Colon (tissue), 2 donors: ENCODE data around the gene PTGES.
"Not testable (repeated sequence)": the region's sequence is repeated elsewhere in the genome, so short reads cannot be mapped to it uniquely, and the experiment has no call there.

Experiments
- FAIRE-seq: peaks from 2 replicates; lab custom pipeline; 2012; peaks lifted over from hg19 to GRCh38; lab: Jason Lieb, UNC
- donor health status: control.
- donor health status: control.

Gene PTGES

GRCh38 chr9:129769669-129770068 is 16.8 kb upstream of the PTGES start:
- no peak for FAIRE-seq

- FAIRE-seq: no peak
Observed at GRCh38 chr9:129768486-129768885, 15.6 kb upstream of the PTGES start.

- no peak for FAIRE-seq
Observed at GRCh38 chr9:129765764-129766317, 13.0 kb upstream of the PTGES start.

- no peak for FAIRE-seq
Observed at GRCh38 chr9:129762985-129763926, 10.4 kb upstream of the PTGES start.

GRCh38 chr9:129762370-129762984 is 9.6 kb upstream of the PTGES start:
- not testable (repeated sequence) for FAIRE-seq

GRCh38 chr9:129761901-129762369 is 9.1 kb upstream of the PTGES start:
- no peak for FAIRE-seq

- FAIRE-seq: no peak
Observed at GRCh38 chr9:129761293-129761900, 8.6 kb upstream of the PTGES start.

- FAIRE-seq: not testable (repeated sequence)
Observed at GRCh38 chr9:129760784-129761183, 7.9 kb upstream of the PTGES start.

- FAIRE-seq: no peak
Observed at GRCh38 chr9:129759804-129760502, 7.1 kb upstream of the PTGES start.

- no peak for FAIRE-seq
Observed at GRCh38 chr9:129759319-129759718, 6.5 kb upstream of the PTGES start.

- no peak for FAIRE-seq
Observed at GRCh38 chr9:129757045-129757444, 4.2 kb upstream of the PTGES start.

- FAIRE-seq: no peak
Observed at GRCh38 chr9:129756191-129756590, 3.3 kb upstream of the PTGES start.

- no peak for FAIRE-seq
Observed at GRCh38 chr9:129755151-129755550, 2.3 kb upstream of the PTGES start.

- no peak for FAIRE-seq
Observed at GRCh38 chr9:129751841-129752801, 721 bp downstream of the PTGES start.

GRCh38 chr9:129750013-129750638 is 2.7 kb downstream of the PTGES start:
- FAIRE-seq: no peak

GRCh38 chr9:129749575-129749974 is 3.3 kb downstream of the PTGES start:
- FAIRE-seq: no peak

- FAIRE-seq: not testable (repeated sequence)
Observed at GRCh38 chr9:129749052-129749451, 3.8 kb downstream of the PTGES start.

GRCh38 chr9:129748249-129748648 is 4.6 kb downstream of the PTGES start:
- FAIRE-seq: no peak

GRCh38 chr9:129746092-129746777 is 6.6 kb downstream of the PTGES start:
- FAIRE-seq: no peak

GRCh38 chr9:129745200-129745599 is 7.6 kb downstream of the PTGES start:
- FAIRE-seq: no peak
